GOT3 (cell line): Measurements from ENCODE around the gene GPR137.

Experiments used
- DNase-seq: peaks from one replicate; lab custom pipeline; 2025; ENCODE audit warnings: mixed read lengths; lab: John Stamatoyannopoulos, UW

Gene GPR137

GRCh38 chr11:64287676-64288352 is 2.2 kb downstream of the GPR137 start:
- DNase-seq: no peak

- DNase-seq: no peak
These were observed 2.7 kb downstream of the GPR137 start for GRCh38 chr11:64288353-64288750.

- no peak for DNase-seq
These were observed 3.4 kb downstream of the GPR137 start for GRCh38 chr11:64289002-64289564.

- no peak for DNase-seq
These were observed 5.0 kb downstream of the GPR137 start for GRCh38 chr11:64290352-64291261.

- no peak for DNase-seq
These were observed 5.7 kb downstream of the GPR137 start, which contains the start of gene KCNK4 for GRCh38 chr11:64291262-64291751. Gene KCNK4, plus strand, starts transcription at chr11:64291302. Its CDS starts 1,717 bp downstream, at chr11:64293019.

GRCh38 chr11:64291752-64292459 is 6.3 kb downstream of the GPR137 start:
- DNase-seq: no peak

- DNase-seq: no peak
These were observed 7.0 kb downstream of the GPR137 start for GRCh38 chr11:64292460-64293254.

- DNase-seq: no peak
These were observed 9.1 kb downstream of the GPR137 start for GRCh38 chr11:64294774-64295173.

GRCh38 chr11:64295760-64296159 is 10.1 kb downstream of the GPR137 start:
- DNase-seq: no peak

GRCh38 chr11:64296236-64296635 is 10.6 kb downstream of the GPR137 start:
- DNase-seq: no peak

GRCh38 chr11:64296830-64297698 is 11.4 kb downstream of the GPR137 start:
- DNase-seq: no peak

GRCh38 chr11:64297699-64298358 is 12.2 kb downstream of the GPR137 start:
- no peak for DNase-seq

- DNase-seq: no peak
These were observed 13.6 kb downstream of the GPR137 start for GRCh38 chr11:64298966-64299846.

GRCh38 chr11:64299847-64300648 is 14.4 kb downstream of the GPR137 start, which contains the start of gene CATSPERZ:
Gene CATSPERZ, plus strand, starts transcription at chr11:64300358. Its CDS starts 53 bp downstream, at chr11:64300411.
- no peak for DNase-seq

- no peak for DNase-seq
These were observed 17.7 kb downstream of the GPR137 start for GRCh38 chr11:64303109-64304031.

GRCh38 chr11:64304032-64304315 is 18.3 kb downstream of the GPR137 start:
- DNase-seq: no peak
